GM19238 (cell line): ENCODE measurements around the gene ATP6V1D.
"Not testable (repeated sequence)": the region's sequence is repeated elsewhere in the genome, so short reads cannot be mapped to it uniquely, and the experiment has no call there.

Experiments used
- DNase-seq: peaks from one replicate; pipeline ENCODE4 v3.0.0; 2011; ENCODE audit warnings: low spot score; ENCODE audit not compliant: insufficient read length

ATP6V1D gene

DNA sequence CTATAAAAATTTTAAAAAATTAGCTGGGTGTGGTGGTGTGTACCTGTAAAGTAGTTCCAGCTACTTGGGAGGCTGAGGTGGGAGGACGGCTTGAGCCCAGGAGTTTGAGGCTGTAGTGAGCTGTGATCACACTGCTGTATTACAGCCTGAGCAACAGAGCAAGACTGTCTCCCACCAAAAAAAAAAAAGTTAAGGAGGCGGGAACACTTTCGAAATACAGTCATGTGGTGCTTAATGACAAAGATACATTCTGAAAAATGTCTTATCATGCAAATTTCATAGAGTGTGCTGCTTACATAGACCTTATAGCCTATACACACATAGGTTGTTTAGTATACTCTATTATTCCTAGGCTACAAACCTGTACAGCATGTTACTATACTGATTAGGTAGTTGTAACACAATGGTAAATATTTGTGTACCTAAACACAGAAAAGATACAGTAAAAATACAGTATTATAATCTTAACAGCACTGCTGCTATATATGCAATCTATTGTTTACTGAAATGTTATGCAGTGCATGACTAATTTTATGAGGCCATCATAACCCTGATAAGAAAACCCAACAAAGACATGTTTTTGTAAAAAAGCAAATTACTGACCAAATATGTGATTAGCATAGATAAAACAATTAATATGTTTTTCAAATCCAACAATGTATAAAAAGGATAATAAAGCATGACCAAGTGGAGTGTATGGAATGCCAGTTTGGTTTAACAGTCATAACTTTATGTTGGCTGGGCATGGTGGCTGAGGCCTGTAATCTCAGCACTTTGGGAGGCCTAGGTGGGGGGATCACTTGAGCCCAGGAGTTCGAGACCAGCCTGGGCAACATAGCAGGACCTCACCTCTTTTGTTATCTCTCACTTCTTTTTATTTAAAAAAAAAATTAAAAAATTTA, 11.9 kb upstream of the ATP6V1D start:
- no peak for DNase-seq

DNA sequence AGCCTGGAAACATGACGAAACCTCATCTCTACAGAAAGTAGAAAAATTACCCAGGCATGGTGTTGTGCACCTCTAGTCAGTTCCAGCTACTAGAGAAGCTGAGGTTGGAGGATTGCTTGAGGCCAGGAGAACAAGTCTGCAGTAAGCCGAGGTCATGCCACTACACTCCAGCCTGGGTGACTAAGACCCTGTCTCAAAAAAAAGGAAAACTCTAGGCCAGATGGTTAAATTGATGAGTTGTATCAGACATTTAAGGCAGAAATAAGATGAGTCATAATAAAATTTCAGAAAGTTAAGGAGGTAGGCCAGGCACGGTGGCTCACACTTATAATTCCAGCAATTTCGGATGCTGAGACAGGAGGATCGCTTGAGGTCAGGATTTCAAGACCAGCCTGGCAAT, 11.2 kb upstream of the ATP6V1D start:
- DNase-seq = no peak

DNA sequence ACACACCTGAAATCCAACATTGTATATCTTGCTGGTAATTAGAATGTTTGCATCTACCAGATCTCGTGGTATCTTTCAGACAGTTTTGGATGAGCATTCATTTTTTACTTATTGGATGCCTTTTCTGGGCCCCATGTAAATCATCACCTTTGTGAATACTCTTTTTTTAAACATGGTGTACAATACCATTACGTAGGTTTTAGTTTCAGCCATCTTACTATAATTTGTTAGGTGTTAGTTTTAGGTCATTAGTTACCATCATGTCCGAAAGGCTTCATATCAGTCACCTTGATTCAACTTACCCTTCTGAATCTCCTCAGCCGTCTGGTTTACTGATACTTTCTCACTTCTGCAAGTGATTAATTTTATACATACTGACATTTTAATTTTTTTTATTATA, 5.9 kb upstream of the ATP6V1D start:
- no peak for DNase-seq

DNA sequence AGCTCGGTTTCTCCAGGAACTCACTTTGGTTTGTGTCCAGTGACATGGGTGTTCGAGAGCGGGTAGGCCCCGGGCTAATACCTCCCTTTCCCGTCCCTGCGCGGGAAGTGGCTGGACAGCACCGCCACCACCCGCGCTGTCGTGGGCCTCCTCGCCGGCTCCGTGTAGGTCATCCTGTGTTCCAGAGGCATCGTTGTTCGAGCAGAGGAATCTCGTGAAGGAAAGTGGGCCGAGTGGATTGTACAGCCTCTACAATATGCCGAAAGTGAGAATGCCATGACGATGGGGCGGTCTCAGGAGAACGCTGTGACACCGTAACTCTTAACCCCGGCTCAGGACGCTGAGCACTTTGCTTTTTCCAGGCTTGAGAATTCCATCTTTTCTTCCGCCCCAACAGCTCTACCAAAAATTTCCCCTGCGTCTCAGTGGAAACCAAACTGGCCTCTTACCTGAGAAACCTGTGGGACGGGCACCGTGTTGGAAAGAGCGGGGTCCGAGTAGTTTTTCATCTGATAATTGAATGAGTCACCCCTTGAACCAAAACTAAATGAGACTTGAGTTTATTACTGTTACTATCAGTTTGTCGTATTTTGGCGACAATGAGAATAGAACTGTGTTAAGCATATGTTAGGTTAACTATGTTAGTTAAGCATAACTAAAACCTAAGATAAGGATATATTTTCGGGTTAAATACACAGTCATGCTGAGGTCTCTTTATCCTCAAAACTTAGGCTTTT, 1.0 kb upstream of the ATP6V1D start:
- DNase-seq = no peak

DNA sequence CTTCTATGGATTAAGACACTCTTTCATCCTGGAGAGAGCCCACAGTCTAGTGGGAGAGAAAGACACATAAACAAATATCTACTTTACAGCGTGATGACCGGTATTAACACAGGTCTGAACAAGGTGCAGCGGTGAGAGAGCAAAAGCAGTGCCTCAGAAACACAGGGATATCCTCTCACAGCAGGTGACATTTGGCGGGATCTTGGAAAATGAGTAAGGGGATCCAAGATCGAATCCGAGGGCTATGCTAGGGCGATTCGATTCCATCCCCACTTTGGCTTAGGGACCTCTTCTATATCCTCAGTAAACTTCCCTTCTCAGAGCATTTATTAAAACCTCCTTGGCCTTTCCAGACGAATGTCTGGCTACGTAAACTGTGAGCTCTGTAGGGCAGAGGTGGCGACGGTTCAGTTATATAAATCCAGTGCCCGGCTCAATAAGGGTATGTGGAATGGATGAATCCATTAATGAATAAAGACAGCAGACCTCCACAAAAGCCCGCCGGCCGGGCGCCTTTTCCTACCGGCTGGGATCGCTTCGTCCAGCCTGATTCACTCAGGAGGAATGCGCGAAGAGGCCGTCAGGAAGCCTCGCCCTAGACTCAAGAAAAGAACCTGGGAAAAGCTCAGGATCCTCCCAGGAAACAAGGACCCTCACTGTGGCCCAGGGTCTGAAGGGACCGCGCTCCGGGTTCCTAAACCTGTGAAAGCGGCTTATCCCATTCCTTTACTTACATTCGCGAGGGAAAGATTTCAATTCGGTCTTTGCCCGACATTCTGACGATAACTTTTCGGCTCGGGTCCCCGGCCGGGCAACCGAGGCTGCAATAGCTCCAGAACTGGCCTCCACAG, 455 bp downstream of the ATP6V1D start:
- DNase-seq = no peak

DNA sequence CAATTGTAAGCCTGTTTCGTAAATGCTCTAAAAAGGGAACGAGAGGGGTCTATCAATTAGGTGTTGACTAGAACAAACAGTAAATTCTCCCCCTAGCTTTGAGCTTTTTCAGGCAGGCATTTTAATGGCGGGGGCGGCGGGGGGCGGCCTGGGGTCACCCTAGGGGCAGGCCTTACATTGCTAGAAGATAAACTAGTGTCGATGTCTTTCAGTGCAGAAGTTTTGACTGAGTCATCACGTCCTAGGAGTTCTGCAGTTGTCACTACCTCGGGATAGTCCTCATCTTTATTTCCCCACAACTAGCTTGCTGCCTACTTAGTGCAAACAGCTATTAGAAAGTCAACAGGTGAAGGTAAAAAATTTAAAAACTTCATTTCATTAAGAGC, 1.6 kb downstream of the ATP6V1D start:
- DNase-seq = no peak

DNA sequence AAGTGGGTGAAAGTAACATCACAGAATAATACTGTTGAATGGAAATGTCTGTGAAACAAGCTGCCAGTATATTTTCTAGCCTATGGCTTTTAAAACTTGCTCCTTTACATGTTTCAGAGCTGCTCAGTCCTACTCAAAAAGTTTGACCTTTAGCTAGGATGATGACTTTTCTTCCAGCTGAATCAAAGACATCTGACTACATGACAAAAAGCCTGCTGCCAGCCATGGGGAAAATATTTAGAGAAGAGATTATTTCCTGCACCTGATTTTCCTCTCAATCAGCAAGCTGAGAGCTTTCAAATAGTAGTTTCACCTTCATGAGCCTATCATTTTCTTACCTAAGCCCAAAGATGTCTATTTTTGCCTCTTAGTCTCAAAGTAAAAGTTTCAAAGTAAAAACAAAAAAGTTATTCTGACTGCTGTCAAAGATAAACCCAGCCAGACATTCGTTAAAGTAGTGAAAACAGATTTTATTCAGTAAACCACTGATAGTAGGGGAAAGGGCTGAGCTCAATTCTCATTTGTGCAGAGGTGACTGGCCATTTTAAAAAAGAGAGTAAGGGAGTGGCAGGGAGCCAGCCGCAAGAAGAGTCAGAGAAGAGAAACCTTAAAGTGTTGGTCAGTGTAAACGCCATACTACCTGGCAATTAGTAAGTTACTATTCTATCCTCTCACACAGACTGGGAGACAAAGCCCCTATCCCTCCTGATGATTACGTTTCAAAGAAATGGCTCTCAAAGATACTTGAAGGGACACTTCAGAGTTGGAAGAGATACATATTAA, 2.2 kb downstream of the ATP6V1D start:
- DNase-seq = no peak

DNA sequence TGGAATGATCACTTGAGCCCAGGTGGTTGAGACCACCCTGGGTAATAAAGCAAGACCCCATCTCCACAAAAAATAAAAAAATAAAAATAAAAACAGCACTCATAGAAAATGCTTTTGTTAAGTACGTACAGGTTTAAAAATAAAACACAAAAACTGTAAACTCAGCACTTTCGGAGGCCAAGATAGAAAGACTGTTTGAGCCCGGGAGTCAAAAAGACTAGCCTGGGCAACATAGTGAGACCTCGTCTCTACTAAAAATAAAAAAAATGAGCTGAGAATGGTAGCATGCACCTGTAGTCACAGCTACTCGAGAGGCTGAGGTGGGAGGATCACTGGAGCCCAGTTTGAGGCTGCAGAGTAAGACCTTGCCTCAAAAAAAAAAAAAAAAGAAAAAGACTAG, 7.5 kb downstream of the ATP6V1D start:
- DNase-seq = no peak

DNA sequence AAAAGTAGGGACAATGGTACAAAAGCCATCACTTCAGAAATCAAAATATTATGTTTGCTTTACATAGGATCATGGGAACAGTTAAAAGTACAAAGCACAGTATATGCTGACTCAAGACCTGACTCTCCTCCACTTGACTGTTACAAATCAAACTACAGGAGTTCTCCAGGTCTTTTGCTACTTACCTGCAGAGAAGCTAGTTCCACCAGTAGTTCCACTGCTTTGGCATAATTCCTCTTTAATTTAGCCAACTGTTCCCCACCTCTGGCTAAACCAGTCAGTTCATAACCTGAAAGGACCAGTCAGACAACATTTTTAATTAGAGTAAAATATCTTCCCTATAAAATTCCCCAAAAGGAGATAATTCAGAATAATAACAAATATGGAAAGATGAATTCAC, 14.0 kb downstream of the ATP6V1D start:
- no peak for DNase-seq

DNA sequence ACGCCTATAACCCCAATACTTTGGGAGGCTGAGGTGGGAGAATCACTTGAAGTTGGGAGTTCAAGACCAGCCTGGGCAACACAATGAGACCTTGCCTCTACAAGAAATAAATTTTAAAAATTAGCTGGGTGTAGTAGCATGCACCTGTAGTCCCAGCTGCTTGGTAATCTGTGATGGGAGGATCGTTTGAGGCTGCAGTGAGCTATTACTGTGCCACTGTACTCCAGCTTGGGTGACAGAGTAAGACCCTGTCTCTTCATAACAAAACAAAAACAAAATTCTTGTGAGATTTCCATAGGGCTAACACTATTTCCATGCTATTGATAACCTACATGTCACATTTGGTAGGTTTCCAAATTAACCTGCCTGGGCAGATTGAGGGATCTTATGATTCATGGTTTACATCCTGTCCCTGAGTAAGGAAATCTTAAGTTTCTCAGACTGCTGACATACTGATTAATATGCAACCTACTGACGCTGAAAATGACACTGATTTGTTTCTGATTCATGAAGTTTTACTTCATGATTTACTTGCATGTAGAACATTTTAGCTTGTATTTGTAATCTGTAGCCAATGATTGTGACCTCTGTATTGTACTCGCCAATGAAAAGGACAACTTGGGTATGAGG, 15.9 kb downstream of the ATP6V1D start:
- DNase-seq = no peak

DNA sequence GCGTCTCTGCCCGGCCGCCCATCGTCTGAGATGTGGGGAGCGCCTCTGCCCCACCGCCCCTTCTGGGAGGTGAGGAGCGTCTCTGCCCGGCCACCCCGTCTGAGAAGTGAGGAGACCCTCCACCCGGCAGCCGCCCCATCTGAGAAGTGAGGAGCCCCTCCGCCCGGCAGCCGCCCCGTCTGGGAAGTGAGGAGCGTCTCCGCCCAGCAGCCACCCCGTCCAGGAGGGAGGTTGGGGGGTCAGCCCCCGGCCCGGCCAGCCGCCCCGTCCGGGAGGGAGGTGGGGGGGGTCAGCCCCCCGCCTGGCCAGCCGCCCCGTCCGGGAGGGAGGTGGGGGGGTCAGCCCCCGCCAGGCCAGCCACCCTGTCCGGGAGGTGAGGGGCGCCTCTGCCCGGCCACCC, 18.4 kb downstream of the ATP6V1D start:
- not testable (repeated sequence) for DNase-seq

DNA sequence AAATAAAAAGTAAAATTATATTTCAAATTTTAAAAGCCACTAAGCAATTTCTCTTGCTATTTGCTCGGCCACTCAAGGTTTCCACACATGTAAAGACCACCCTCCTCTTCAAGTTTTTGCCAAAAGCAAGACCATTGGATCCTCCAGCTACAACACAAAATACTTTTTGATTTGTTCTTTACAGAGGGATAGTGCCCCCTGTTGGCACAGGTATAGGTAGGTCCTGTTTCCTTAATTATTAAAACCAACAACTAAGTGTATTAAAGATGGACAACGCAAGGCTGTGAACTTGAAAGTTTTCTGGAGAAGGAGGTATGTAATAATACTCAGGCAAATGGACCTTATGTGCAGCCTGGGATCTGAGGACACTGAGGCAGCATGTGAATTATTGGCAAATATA, 23.8 kb downstream of the ATP6V1D start:
- DNase-seq = no peak

DNA sequence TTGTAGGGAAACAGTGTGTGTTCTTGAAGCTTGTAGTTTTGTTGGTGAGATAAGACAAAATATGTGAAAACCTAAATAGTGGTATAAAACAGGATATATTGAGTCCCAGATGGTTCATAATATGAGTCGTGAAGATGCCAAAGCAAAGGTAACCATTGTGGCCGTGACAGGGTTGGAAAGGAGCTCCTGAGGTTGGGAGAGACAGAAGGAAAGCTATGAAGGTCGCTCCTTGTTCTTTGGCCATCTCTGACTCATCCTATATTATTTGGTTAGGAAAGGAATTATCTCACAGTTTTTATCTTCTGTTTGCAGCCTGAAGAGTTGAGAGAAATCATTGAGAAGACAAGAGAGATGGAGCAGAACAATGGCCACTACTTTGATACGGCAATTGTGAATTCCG, 27.1 kb downstream of the ATP6V1D start:
- no peak for DNase-seq

DNA sequence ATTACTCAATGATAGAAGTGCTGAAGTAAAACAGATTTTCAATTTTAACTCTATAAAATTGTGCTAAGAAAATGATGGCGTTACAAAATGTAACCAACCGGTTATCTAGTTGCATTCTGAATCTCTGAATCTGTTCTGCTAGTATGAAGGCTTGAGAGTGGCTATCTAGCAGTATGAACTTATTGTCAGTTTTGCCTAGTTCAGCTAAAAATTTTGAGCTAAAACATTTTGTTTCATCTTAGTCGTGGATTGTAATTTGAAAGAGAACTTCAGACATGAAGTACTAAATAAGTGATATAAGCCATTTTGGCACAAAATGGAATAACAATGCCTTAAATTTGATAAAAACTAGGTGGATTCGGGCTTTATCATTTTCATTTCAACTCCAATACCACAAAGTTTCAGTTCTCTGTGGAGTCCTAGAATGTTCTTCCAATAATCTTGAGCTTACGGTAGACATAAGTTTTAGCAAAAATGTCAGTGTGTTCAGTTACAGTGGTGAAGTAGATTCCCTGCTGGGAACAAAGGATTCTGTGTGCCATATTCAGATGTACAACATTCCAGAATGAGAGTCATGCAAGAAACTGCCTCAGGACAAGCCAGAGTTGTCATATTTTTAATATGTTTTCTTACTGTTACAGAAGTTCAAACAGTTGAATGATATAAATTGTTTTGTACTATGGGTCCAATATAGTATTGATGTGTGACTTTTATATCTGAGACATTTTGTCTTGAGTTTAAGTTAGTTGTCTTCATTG, 28.1 kb downstream of the ATP6V1D start:
- no peak for DNase-seq

DNA sequence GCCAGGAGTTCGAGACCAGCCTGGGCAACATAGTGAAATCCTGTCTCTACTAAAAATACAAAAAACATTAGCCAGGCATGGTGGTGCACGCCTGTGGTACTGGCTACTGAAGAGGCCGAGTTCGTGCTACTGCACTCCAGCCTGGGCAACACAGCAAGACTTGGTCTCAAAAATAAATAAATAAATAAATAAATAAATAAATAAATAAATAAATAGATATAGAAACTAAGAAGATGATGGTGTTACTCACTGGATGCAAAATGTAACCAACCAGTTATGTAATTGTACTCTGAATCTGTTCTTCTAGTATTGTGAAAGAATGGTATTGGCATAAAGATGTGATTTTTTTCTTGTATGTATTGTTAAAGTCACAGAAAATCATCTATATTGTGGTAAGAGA, 29.9 kb downstream of the ATP6V1D start:
- not testable (repeated sequence) for DNase-seq

DNA sequence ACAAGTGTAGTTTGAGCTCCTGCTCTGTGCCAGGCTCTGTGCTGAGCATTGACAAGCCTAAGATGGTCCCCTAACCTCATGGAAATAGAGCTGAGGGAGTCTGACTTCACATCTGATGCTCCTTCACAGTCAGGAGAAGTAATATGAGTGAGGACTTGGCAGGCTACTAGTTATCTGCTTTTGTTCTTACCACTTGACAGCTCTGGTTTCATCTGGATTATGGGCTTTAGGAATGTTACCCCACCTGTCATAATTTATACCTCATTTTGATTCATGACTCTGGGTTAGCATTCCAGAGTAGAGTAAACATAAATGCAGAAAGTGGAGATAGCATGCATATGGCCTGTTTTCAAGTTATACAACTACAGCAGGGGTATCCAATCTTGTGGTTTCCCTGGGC, 40.5 kb downstream of the ATP6V1D start:
- DNase-seq = no peak

DNA sequence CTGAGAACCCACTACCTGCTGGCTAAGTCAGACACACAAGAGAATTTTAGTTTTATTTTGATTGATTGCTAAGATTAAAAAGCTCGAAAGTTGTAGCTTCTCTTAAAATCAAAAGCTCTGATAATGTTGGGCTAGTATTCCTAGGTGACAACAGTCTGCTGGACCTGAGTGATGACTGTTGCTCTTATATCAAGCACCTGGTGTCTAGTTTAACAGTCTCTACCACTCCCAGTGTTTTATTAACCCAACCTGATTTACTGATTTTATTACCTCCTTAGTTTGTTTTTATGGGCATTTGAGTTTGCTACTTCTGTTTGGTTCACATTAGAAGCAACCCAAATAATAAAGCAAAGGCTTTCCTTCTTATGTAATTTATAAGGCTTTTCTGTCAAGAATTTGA, 41.8 kb downstream of the ATP6V1D start:
- DNase-seq = no peak

DNA sequence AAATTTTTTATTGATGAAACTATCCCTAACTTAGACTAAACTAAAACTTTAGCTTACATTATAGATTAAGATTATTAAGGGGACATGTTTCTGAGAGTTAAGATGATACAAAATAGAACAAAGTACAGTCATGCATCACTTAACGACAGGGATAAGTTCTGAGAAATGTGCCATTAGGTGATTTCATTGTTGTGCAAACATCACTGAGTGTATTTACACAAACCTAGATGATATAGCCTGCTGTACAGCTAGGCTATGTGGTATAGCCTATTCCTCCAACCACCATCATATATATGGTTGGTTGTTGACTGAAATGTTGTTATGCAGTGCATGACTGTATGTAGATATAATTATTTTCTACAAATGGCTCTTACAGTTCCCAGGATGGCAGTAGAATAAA, 46.5 kb downstream of the ATP6V1D start:
- DNase-seq = no peak

DNA sequence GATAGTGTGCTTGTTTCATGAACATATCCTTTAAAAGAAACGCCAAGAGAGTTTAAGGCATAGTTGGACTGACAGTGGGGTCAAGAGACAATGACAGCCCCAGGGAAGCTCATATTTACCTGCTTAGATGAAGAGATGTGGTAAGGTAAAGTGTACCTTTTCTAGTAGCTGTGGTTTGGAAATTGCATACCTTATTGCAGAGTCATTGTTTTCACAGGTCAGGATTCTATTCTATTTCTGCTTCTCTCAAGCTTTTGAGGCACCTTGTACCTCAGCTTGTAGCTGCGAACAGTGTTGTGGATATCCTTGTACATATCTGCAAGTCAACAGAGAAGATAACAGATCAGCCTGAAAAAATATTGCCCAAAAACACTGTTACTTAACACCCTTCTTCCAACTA, 47.7 kb downstream of the ATP6V1D start:
- DNase-seq = no peak
